ENCODE results near the gene NLGN1.

DNA sequence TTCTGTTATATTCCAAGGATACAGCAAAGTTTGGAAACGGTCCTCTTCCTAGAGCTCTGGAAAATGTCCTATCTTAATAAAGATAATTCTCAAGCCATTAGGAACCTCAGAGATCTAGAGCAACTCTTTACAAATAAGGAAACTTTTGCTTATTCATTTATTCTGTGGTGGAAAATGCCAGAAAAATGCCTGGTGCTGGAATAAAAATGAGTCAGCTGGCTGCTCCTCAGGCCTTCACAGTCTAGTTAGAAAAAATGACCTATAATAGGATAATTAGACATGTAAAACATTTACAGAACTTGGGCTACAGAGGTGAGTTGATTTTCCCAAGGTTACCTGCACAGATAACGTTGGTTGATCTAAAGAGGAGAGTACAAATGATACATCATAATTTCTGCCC lies 372.5 kb downstream of the NLGN1 start:
- TF ChIP-seq CTCF (IDR thresholded peaks at IDR 0.05) (no peak), POLR2A (IDR thresholded peaks at IDR 0.05) (no peak)

Measured in heart left ventricle (tissue), 13 donors.